Astrocyte (in vitro differentiated cells and primary cell): Measurements from ENCODE around the gene ZFYVE28.

ENCODE experiments used
- EZH2 ChIP-seq: IDR thresholded peaks from 2 replicates; pipeline ENCODE4 v1.6.1; 2012; ENCODE audit warnings: mild to moderate bottlenecking, low read length, inconsistent platforms; ENCODE audit not compliant: insufficient read depth
- TF ChIP-seq, protein P1 (sequence below): IDR thresholded peaks from 2 replicates; pipeline ENCODE4 v1.5.1; 2011; ENCODE audit warnings: low read depth, mild to moderate bottlenecking, inconsistent platforms, low read length, moderate library complexity; ENCODE audit not compliant: insufficient read depth

DNA sequence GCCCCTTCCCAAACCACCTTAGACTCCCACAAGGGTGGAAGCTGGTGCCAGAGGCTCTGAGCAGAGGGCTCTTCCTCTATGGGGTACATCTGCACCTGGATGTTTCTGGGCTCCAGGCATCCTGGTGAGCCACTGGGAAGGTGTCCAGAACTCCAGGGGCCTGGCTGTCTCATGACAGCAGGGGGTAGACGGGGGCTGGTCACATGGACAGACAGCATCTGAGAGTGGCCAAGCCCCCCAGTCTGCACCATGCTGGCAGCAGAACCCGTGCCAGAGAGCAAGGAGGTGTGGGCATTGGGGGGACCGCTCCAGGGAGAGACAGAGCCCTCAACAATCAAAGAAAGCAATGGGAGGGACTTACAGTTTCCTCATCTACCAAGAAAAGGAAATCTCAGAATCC is 39.5 kb downstream of the ZFYVE28 start:
- TF ChIP-seq, protein P1, sequence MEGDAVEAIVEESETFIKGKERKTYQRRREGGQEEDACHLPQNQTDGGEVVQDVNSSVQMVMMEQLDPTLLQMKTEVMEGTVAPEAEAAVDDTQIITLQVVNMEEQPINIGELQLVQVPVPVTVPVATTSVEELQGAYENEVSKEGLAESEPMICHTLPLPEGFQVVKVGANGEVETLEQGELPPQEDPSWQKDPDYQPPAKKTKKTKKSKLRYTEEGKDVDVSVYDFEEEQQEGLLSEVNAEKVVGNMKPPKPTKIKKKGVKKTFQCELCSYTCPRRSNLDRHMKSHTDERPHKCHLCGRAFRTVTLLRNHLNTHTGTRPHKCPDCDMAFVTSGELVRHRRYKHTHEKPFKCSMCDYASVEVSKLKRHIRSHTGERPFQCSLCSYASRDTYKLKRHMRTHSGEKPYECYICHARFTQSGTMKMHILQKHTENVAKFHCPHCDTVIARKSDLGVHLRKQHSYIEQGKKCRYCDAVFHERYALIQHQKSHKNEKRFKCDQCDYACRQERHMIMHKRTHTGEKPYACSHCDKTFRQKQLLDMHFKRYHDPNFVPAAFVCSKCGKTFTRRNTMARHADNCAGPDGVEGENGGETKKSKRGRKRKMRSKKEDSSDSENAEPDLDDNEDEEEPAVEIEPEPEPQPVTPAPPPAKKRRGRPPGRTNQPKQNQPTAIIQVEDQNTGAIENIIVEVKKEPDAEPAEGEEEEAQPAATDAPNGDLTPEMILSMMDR = no peak
- TF ChIP-seq EZH2 = no peak
